IgD-negative memory B cell (primary cell): ENCODE data around the gene LRRN4. TPM values are rescaled to one million over a fixed set of nuclear protein-coding genes. Genes with fewer than 3 reads are reported as not detected.
"Not testable (repeated sequence)": the region's sequence is repeated elsewhere in the genome, so short reads cannot be mapped to it uniquely, and the experiment has no call there.

ENCODE experiments used
- H3K27ac Mint-ChIP-seq, 3 donors: one replicate each; pipeline ENCODE4 v1.8.0; 2020 to 2022; ENCODE audit warnings: mild to moderate bottlenecking in 3 of 3, mixed read lengths in 3 of 3, moderate library complexity in 1 of 3
- H3K27me3 Mint-ChIP-seq: one replicate; pipeline ENCODE4 v1.8.0; 2021; ENCODE audit warnings: mixed read lengths
- H3K36me3 Mint-ChIP-seq: one replicate; pipeline ENCODE4 v1.8.0; 2020; ENCODE audit warnings: mild to moderate bottlenecking, mixed read lengths
- H3K4me1 Mint-ChIP-seq, 3 donors: one replicate each; pipeline ENCODE4 v1.8.0; 2020 to 2022; ENCODE audit warnings: mixed read lengths in 3 of 3, mild to moderate bottlenecking in 1 of 3
- H3K4me3 Mint-ChIP-seq, 4 donors: one replicate each; pipeline ENCODE4 v1.8.0; 2020 to 2022; ENCODE audit warnings: mild to moderate bottlenecking in 4 of 4, mixed read lengths in 4 of 4, moderate library complexity in 3 of 4
- H3K9me3 Mint-ChIP-seq, 3 donors: one replicate each; pipeline ENCODE4 v1.8.0; 2020 to 2021; ENCODE audit warnings: mixed read lengths in 3 of 3, mild to moderate bottlenecking in 1 of 3
- polyA plus RNA-seq: library from polyadenylated mRNA; unstranded; fragments of 300-500 nt; fragmentation: Illumina TruSeq; gene quantifications from one replicate; pipeline ENCODE4 v1.2.3, GENCODE V29; 2021

LRRN4 gene
- polyA plus RNA-seq, 1 donor from 2014 or later = not detected

DNA sequence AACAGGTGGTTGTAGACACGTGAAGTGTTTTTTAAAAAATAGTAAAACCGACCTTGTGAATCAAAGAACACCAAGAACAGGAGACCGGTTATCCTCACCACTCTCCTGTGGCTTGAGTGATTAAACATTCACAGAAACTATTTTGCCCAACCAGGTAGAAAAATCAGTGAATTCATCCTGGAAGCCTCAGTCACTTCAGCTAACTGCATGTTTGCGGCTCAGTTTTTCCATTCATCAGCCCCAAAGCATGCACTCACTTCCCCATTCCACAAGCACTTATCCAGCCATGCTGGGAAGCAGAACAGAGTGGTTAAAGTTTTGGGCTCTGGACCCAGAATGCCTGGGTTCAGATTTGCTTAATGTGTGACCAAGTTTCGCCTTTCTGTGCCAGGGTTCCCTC is 2.4 kb downstream of the LRRN4 start:
- peaks cover 27% of the 10 kb centered on the region for H3K27me3 Mint-ChIP-seq
- H3K9me3 Mint-ChIP-seq = no peaks in the 10 kb centered on the region
- H3K27ac Mint-ChIP-seq = no peak overlapping the region
- no peaks in the 10 kb centered on the region for H3K36me3 Mint-ChIP-seq
- H3K4me1 Mint-ChIP-seq = peaks cover 0 to 5% (median 4%) of the 10 kb centered on the region in 3 donors
- no peak overlapping the region for H3K4me3 Mint-ChIP-seq

DNA sequence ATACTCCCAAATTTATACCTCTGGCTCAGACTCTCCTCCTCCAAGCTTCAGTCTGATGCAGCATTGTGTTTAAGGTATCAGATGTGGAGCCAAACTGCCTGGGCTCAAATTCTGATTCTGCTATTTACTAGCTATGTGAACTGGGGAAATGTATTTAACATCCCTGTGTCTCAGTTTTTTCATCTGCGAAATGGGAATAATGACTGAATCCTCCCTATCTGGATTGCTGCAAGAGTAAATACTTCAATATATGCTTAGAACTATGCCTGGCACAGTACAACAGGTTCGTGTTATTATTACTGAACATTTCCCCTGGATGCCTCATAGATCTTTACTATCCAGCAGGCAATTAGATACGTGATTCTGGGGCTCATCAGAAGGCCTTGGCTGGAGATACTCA is 5.5 kb downstream of the LRRN4 start:
- no peaks in the 10 kb centered on the region for H3K9me3 Mint-ChIP-seq
- H3K4me1 Mint-ChIP-seq = peaks cover 0 to 8% (median 4%) of the 10 kb centered on the region in 3 donors
- peaks cover 3% of the 10 kb centered on the region for H3K36me3 Mint-ChIP-seq
- H3K27me3 Mint-ChIP-seq = peaks cover 20% of the 10 kb centered on the region
- no peak overlapping the region for H3K27ac Mint-ChIP-seq
- no peak overlapping the region for H3K4me3 Mint-ChIP-seq

- H3K36me3 Mint-ChIP-seq = peaks cover 7% of the 10 kb centered on the region
- no peak overlapping the region for H3K4me3 Mint-ChIP-seq
- no peaks in the 10 kb centered on the region for H3K9me3 Mint-ChIP-seq
- H3K27me3 Mint-ChIP-seq = peaks cover 8% of the 10 kb centered on the region
- no peak overlapping the region for H3K27ac Mint-ChIP-seq
- H3K4me1 Mint-ChIP-seq = peaks cover 0 to 5% (median 0%) of the 10 kb centered on the region in 3 donors
Observed at GRCh38 chr20:6046432-6046831, 7.4 kb downstream of the LRRN4 start.

DNA sequence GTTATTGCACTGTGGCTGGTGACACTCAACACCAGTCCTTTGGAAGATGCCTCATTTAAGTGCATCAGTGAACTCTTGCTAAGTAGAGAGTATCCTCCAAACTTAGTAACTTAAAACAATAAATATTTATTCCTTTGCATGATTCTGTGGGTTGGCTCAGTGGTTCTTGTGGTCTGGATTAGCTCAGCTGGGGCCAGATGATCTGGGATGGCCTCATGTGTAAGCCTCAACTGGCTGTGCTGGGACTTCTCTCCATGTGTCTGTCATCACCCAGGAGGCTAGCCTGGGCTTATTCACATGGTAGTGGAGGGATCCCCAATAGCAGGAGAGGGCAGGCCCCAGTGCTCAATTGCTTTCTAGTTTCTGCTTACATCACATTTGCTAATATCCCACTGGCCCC is 8.3 kb downstream of the LRRN4 start:
- Mint-ChIP-seq H3K4me1 (peaks cover 0 to 5% (median 0%) of the 10 kb centered on the region in 3 donors), H3K36me3 (peaks cover 8% of the 10 kb centered on the region), H3K9me3 (no peaks in the 10 kb centered on the region), H3K27ac (no peak overlapping the region), H3K27me3 (peaks cover 4% of the 10 kb centered on the region), H3K4me3 (peak overlapping the region in 1 of 4 donors; percentile 48)

DNA sequence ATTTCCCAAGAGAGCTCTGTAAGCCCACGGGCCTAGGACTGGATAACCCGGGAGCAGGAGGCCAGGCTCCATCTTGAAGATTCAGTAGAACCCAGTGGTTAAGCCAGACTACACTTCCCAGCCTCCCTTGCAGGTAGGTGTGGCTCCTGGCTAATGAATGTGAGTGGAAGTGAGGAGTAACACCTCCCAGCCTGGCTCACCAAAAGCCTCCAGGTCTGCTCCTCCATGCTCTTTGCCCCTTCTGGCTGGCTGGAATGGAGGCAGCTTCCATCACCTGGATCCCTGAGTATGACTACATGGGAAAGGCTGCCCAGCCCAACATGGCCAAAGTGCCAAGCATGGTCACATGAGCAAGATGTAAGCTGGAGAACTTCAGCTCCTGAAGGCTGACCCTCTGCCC is 9.7 kb downstream of the LRRN4 start:
- Mint-ChIP-seq H3K27ac (no peak overlapping the region), H3K27me3 (no peaks in the 10 kb centered on the region), H3K4me3 (no peak overlapping the region), H3K36me3 (peaks cover 16% of the 10 kb centered on the region), H3K4me1 (peaks cover 0 to 3% (median 0%) of the 10 kb centered on the region in 3 donors), H3K9me3 (no peaks in the 10 kb centered on the region)

- H3K27me3 Mint-ChIP-seq = no peaks in the 10 kb centered on the region
- H3K4me3 Mint-ChIP-seq = no peak overlapping the region
- peaks cover 0 to 3% (median 0%) of the 10 kb centered on the region in 3 donors for H3K4me1 Mint-ChIP-seq
- H3K27ac Mint-ChIP-seq = no peak overlapping the region
- peaks cover 16% of the 10 kb centered on the region for H3K36me3 Mint-ChIP-seq
- no peaks in the 10 kb centered on the region for H3K9me3 Mint-ChIP-seq
Observed at GRCh38 chr20:6041808-6042265, 12.0 kb downstream of the LRRN4 start.

GRCh38 chr20:6040958-6041807 is 12.7 kb downstream of the LRRN4 start:
- Mint-ChIP-seq H3K36me3 (peaks cover 16% of the 10 kb centered on the region), H3K4me1 (peaks cover 0 to 3% (median 0%) of the 10 kb centered on the region in 3 donors), H3K27ac (no peak overlapping the region), H3K4me3 (no peak overlapping the region), H3K9me3 (no peaks in the 10 kb centered on the region), H3K27me3 (no peaks in the 10 kb centered on the region)

GRCh38 chr20:6040540-6040939 is 13.3 kb downstream of the LRRN4 start:
- Mint-ChIP-seq H3K4me3 (no peak overlapping the region), H3K27me3 (no peaks in the 10 kb centered on the region), H3K9me3 (no peaks in the 10 kb centered on the region), H3K4me1 (peaks cover 0 to 3% (median 0%) of the 10 kb centered on the region in 3 donors), H3K27ac (no peak overlapping the region), H3K36me3 (peaks cover 16% of the 10 kb centered on the region)

DNA sequence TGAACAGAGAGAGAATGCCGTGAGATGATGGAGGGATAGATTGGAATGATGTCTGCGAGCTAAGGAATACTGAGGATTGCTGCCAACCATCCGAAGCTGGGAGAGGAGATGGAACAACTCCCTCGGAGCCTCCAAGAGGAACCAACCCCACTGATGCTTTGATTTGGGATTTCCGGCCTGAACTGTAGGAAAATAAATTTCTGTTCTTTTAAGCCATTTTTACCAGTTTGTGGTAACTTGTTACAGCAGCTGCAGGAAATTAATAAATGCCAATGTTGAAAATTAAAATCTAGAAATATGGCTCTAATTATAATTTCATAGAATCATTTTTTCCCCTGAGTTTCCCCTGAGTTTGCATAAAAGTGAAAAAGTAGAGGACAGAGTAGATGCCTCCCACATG is 14.1 kb downstream of the LRRN4 start:
- H3K36me3 Mint-ChIP-seq = peaks cover 16% of the 10 kb centered on the region

DNA sequence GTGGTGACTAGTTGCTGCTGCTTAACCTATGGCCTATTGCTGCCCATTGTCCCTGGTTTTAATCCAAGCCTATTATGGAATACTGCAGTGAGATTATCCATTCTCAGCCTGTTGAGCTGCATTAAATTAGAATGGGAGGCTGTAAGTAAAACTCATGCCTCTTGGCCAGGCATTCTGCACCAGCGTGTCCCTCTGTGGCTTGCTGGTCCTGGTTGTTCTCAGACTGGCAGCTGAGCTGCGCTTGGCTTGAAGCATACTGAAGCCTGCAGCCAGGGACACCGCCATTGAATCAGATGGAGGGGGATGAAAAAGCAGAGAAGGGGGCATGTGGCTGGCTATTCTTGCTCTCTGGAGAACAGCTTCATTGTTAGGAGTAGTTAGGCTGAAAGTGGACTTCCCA is 15.6 kb downstream of the LRRN4 start:
- Mint-ChIP-seq H3K4me3 (no peak overlapping the region), H3K4me1 (peaks cover 0 to 3% (median 0%) of the 10 kb centered on the region in 3 donors), H3K27ac (no peak overlapping the region), H3K9me3 (no peaks in the 10 kb centered on the region), H3K27me3 (no peaks in the 10 kb centered on the region), H3K36me3 (peaks cover 16% of the 10 kb centered on the region)

More for the DNA sequence above, 14.1 kb downstream of the LRRN4 start:
- Mint-ChIP-seq H3K27ac (no peak overlapping the region), H3K4me3 (no peak overlapping the region), H3K9me3 (no peaks in the 10 kb centered on the region), H3K27me3 (no peaks in the 10 kb centered on the region), H3K4me1 (peaks cover 0 to 3% (median 0%) of the 10 kb centered on the region in 3 donors)

- H3K36me3 Mint-ChIP-seq = peaks cover 14% of the 10 kb centered on the region
- H3K4me3 Mint-ChIP-seq = no peak overlapping the region
- no peak overlapping the region for H3K27ac Mint-ChIP-seq
- H3K27me3 Mint-ChIP-seq = no peaks in the 10 kb centered on the region
- peaks cover 0 to 3% (median 0%) of the 10 kb centered on the region in 3 donors for H3K4me1 Mint-ChIP-seq
- no peaks in the 10 kb centered on the region for H3K9me3 Mint-ChIP-seq
Observed at GRCh38 chr20:6037082-6037481, 16.8 kb downstream of the LRRN4 start.

- Mint-ChIP-seq H3K36me3 (peaks cover 14% of the 10 kb centered on the region), H3K27ac (no peak overlapping the region), H3K4me1 (peaks cover 0 to 3% (median 0%) of the 10 kb centered on the region in 3 donors), H3K27me3 (no peaks in the 10 kb centered on the region), H3K9me3 (no peaks in the 10 kb centered on the region), H3K4me3 (no peak overlapping the region)
Observed at GRCh38 chr20:6036213-6036612, 17.6 kb downstream of the LRRN4 start.

GRCh38 chr20:6034134-6034969 is 19.5 kb downstream of the LRRN4 start:
- Mint-ChIP-seq H3K27me3 (no peaks in the 10 kb centered on the region), H3K4me3 (no peak overlapping the region), H3K9me3 (no peaks in the 10 kb centered on the region), H3K27ac (peak overlapping the region in 1 of 3 donors; percentile 67), H3K4me1 (peaks cover 0 to 3% (median 0%) of the 10 kb centered on the region in 3 donors), H3K36me3 (peaks cover 5% of the 10 kb centered on the region)

DNA sequence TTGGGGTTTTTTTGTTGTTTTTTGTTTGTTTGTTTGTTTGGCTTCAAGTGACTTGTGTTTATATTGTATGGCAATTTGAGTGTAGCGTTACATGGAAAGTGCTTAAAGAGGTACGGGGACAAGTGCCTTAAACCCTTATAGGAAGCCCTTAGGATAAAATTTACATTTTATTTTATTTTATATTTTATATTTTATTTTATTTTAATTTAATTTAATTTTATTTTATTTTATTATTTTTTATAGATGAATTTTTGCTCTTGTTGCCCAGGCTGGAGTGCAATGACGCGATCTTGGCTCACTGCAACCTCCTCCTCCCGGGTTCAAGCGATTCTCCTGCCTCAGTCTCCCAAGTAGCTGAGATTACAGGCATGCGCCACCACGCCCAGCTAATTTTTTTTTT is 21.0 kb downstream of the LRRN4 start:
- not testable (repeated sequence) for H3K27me3 Mint-ChIP-seq, H3K9me3 Mint-ChIP-seq, H3K4me3 Mint-ChIP-seq, H3K27ac Mint-ChIP-seq, H3K36me3 Mint-ChIP-seq, H3K4me1 Mint-ChIP-seq

- peaks cover 0 to 5% (median 0%) of the 10 kb centered on the region in 3 donors for H3K4me1 Mint-ChIP-seq
- H3K4me3 Mint-ChIP-seq = no peak overlapping the region
- no peaks in the 10 kb centered on the region for H3K27me3 Mint-ChIP-seq
- peaks cover 6% of the 10 kb centered on the region for H3K36me3 Mint-ChIP-seq
- no peaks in the 10 kb centered on the region for H3K9me3 Mint-ChIP-seq
- H3K27ac Mint-ChIP-seq = no peak overlapping the region
Observed at GRCh38 chr20:6030453-6031080, 23.3 kb downstream of the LRRN4 start.
